T follicular helper cell (primary cell): ENCODE measurements around the gene RAB35.

Experiments used
- DNase-seq: peaks from one replicate; pipeline ENCODE4 v3.0.0-alpha.2; 2020; ENCODE audit warnings: low read depth

Gene RAB35

DNA sequence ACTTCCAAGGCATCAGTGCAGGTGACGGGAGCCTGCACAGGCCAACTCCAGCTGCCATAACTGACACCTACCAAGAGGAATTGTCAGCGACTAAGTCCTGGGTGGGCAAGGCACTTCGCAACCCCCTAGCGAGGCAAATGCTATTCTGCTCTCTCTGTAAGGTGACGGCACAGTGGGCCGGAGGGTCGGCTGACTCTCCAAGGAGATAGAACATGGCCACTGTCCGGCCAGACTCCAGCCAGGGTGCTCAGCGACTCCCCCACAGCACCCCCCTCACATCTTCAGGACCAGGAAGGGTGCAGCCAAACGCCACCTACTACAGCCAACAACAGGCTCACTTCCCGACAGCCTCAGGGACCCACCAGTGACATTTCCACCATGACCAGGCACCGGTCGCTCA lies 13.2 kb downstream of the RAB35 start:
- no peak for DNase-seq

DNA sequence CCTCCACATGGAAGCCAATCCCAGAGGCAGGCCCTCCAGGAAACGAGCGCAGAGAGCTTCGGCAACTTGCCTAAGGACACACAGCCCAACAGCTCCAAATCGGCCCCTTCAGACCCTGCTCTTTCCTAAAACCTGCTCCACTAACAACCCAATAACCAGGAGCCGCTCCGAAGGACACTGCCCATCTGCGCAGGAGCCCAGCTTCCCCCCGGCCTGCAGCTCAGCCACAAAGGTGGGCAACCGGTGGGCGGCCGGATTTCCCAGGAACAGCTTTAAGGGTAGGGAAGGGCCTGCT lies 13.6 kb downstream of the RAB35 start:
- DNase-seq = no peak

DNA sequence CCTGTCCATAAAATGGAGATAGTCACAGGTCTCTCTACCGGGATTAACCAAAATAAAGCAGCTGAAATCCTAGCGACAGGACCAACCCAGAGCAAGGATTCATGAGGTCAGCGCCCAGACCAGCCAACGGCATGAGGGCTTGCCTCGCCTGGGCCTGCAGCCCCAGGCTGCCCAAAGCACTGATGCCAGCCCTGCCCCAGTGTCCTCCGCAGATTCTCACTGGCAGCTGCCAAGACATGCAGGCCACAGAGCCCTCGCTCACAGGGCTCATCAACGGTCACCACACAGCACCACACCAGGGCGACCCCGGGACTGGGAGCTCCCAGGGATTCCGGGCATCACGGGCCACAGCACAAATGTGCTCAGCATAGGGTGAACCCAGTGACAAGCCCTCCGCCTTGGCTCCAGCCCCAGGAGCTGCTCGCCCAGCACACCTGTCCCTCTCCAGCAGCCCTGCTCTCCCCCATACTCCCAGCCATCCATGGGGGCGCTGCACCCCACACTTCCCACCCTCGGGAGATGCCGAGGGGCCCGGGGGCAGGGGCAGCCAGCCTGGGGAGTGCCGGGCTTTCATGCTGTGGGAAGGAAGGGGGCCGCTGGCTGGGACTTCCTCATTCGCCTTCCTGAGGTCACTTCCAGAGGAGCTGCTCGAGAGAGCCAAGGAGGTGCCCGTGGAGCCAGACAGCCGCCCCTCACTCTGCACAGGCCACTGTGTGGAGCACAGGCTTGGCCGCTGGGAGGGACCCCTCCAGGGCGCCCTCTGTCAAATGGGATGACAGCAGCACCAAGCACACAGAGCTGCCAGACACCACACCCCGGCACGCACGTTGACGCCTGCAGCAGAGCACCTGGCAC lies 14.1 kb downstream of the RAB35 start:
- no peak for DNase-seq

DNA sequence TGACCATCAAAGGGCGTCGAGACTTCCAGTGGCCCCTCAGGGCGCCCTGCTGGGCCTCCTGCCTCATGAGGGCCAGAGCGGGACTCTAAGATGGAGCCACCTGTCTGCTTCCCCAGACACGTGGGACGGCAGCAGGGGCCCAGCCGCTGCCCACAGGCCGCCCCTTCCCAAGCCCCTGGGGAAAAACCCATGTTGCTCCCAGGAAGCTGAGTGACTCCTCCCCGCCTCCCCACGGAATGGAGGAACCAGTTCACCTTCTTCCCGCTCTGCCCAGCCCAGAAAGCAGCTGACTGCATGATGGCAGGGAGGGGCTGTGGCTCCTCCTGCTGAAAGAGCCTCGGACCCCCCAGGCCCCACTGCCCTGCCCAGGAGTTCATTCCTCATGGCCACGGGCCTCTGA lies 14.9 kb downstream of the RAB35 start:
- DNase-seq = no peak

DNA sequence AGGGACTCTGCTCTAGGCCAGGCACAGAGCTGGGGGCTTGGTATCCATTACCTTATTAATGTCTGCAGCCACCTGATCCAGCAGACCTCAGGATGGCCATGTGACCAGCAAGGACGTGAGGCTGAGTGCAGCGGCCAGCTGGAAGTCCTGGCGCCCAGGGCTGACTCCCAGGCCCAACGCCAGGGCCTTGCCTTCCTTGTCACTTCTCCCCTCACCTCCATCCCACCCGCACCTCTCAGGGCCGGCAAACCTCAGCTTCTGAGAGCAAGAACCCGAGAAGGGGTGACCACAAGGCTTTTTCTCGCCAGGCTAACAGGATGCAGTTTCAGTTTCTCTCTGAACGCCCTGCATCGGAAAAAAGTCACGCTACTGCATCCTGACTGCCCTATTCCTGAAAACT lies 15.4 kb downstream of the RAB35 start:
- DNase-seq = no peak

DNA sequence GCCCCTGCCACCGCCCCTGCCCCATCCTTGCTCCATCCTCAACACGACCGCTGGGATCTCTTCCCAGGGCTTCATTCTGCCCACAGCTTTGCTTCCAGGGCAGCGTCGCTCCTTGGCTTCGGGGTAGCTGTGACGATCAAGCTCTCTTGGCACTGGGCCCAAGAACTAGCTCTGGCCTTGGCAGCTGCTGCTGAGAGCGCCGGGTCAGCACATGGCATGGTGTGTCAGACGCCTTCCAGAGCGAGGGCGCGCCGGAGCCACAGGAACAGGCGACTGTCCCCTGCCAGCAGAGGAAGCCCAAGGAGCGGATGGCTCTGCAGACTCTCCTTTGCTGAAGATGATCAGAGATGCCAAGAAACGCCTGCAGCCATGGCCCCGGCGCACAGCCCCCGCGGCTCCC lies 15.9 kb downstream of the RAB35 start:
- DNase-seq = no peak

DNA sequence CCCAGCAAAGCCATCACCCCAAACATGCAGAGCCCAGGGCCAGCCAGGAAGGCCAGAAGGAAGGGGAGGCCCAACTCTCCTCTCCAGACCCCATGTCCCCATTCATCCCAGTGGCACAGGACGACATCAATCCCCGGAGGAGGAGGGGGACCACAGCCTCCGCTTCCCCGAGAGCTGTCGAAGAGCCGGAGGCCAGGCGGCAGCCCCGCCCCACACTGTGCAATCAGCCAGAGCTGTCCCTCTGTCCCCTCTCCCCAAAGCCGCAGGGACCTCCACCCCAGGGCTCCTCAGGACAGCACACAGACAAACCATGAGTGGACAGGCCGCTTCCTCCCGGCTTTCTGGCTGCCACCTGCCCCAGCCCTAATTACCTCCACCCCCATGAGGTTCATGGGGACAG lies 16.8 kb downstream of the RAB35 start:
- no peak for DNase-seq

DNA sequence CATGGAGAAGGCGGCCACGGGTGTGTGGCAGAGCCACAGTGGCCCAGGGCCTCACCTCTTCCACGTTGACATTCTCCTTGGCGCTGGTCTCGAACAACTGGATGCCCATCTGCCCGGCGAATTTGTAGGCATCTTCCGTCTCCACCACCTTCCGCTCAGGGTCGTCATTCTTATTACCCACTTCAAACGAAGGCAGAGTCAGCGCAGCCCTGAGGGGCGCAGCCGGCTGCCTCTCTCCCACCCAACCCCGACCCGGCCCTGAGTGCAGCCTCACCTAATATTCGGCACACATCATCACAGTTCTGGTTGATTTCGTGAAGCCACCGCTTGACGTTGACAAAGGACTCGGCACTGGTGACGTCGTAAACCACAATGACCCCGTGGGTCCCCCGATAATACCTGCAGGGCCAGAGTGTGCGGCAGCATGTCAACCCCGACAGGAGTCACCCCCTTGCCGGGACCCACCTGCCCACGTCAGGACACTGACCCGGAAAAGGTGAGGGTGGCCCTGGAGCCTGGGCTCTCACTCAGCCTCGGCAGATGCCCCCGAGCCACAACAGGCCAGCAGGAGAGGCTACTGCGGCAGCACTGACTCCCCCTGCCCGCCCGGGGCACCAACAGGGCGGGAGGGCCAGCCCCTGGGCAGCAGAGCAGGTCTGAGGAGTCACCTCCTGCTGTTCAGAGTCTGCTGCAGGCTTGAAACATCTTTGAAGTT lies 17.6 kb downstream of the RAB35 start:
- DNase-seq = no peak

DNA sequence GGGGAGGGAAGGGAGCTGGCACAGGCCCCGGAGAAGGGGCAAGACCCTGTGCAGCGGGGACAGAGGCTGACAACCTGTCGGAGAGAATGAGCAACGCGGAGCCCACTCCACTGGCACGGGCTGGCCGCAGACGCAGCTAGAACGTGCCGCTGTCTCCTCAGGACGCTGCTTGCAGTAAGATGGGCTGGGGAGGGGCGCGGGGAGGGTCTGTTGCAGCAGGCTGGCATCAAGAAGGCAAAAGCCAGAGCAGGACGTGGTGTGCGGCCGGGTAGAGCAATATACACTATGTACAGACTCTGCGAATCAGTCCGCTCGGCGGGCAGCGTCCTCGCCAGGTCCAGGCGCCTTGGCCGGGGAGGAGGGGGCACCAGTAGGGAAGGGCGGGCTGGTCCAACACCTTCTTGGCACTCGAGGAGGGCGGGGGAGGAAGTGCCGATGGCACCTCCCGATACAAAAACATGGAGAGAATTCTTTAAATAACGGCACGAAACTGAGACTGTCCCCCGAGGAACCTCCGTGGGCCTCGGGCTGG lies 19.8 kb downstream of the RAB35 start:
- no peak for DNase-seq

DNA sequence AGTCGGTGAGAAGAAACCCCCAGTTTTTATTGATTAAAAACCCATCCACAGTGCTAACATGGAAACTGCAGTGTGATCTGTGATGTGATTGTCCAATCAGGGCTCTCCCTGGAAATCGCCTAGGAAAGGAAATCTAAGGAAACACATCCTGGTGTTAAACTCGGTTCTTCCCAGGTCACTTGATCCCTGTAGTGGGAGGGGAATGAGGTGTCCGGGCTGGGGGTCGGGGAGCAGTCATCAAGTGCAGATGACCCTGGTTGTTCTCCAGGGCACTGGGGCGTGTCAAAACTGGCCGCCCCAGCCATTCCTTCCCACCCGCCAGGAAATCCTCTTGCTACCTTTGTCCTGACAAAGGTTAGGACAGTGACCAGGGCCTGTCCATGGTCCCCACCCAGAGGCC lies 20.8 kb downstream of the RAB35 start:
- DNase-seq = no peak

DNA sequence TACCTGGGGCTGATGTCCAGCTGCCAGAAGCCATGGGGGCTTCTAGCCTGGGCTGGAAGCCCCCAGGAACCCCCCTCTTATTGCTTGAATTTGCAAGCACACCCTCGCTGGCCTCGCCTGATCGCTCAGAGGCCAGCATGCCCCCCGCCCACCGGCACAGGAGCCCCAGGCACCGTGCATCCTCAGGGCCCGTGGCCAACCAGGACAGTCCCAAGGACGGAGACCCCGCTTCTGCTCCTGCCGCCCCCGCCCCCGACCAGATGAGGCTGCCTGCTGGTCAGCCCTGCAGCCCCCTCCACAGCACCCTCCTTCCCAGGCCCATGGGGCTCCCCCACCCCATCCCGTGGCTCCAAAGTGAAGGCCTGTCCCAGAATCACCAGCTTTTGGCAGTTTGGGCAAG lies 21.2 kb downstream of the RAB35 start:
- DNase-seq = no peak

DNA sequence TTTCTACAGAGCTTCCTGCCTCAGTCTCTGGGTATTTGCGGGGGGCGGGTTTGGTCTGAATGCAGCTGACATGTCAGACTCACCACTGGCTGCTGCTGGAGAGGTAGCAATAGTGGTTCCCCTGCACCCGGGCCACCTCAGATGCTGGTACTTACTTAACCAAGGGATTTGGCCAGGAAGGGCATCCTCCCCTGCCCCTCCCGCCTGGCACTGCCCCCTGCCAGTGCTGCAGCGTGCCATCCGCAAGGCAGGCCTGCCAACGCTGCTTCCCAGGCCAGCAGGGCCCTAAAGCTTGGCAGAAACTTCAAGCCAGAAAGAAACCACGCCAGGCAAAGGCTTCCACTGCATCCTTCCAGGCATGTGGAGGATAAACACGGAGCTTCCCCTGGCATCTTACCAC lies 22.1 kb downstream of the RAB35 start:
- no peak for DNase-seq

DNA sequence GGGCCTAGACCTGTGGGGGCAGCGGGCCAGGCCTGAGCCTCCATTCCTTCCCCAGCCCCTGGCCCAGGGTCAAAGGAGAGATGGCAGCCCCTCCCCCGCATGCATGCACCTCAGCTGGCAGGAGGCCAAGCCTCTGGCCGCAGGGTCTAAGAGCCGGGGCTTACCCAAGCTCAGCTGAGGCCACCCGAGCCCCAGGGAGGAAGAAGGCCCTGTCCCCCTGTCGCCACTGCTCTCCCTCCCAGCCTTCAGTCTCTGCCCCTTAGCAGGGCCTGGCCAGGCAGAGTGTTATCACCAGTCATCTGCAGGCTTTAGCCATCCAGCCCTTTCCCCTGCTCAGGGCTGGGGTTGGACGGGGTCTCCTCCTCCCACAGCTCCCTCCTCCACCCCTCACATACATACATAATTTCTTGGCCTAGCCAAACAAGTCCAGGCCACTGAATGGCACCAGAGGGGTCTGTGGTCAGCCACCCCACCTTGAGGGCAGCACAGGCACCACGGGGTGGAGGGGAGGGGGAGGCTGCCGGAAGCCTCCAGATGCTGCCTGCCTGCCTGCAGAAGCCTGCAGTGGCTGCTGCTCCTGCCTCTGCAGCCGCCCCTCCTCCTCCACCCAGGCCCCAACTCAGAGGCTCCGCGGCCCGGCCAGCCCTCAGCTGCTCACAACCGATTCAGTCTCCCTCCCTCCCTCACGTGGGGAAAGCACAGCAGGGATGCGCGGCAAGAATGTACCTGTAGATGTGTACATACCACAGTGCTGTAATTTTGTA lies 22.8 kb downstream of the RAB35 start:
- no peak for DNase-seq

DNA sequence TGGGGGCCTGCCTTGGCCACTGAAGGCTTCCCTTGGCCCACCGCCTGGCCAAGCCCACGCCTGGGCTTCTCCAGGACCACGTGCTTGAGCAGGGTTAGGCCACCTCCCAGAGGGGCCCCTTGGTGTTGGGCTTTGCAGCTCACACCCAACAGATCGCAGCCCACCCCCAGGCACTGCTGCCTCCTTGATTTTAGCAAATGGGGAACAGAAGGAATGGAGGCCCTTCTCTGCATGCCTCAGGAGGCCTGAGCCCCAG lies 23.3 kb downstream of the RAB35 start:
- DNase-seq = no peak

DNA sequence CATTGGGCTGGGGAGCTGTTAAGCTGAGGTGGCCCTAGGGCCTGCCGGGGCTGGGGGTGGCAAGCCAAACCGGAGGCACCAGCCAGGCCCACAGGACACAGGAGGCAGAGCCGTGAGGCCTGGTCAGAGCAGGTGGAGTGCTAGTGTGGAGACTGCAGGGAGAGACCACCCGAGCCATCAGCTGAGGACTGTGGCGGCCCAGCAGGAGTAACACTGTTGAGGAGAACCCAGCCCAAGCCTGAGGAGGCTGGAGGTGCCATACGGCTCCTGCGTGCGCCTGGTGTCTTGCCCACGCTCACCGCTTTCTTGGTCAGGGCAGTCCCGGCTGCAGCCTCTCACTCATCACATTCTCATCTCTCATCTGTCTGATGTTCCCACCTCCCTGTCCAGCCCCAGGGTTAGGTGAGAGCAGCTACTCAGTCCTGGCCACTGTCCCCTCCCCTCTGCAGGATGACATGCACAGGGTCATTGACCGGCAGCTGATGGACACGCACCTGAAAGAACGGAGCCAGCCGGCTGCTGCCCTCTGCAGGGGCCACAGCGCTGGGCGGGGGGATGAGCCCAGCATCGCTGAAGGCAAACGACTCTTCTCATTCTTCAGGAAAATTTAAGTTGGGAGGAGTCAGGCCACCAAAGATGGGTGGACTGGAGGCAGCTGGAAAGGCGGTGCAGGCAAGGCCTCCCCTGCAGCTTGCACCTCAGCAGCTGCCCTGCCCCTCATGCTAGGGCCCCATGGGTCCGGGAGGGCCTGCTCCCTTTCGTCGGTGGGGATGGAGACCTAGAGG lies 23.8 kb downstream of the RAB35 start:
- no peak for DNase-seq

DNA sequence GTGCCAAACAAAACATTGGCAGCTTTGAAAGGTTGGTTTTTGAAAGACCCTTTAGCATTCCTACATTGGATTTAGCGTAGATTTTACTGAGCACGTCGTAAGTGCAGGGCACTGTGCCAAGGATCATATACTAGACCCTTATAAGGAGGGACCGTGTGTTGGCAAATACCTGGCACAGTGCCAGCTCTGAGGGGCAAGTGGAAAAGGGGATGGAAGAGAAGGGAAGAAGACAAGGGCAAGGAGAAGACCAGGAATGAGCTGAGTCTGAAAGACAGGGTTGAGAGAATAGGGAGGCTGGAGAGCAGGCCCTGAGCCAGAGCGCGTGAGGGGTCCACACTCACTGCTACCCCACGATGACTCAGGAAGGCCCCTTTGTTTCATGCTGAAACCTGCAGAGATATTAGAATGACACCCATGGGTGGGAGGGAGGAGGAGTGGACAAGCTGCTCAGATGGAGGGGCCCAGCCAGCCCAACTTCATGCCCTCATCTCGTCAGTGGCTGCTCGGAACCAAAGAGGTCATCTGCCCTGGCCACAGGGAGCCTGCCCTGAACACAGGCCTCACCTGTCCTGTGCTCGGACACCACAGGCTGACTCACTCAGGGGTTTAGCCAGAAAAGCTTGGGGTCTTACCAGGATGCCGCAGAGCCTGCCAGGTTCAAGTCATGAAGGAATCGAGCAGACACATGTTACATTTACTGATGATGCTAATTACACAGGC lies 25.0 kb downstream of the RAB35 start:
- no peak for DNase-seq

DNA sequence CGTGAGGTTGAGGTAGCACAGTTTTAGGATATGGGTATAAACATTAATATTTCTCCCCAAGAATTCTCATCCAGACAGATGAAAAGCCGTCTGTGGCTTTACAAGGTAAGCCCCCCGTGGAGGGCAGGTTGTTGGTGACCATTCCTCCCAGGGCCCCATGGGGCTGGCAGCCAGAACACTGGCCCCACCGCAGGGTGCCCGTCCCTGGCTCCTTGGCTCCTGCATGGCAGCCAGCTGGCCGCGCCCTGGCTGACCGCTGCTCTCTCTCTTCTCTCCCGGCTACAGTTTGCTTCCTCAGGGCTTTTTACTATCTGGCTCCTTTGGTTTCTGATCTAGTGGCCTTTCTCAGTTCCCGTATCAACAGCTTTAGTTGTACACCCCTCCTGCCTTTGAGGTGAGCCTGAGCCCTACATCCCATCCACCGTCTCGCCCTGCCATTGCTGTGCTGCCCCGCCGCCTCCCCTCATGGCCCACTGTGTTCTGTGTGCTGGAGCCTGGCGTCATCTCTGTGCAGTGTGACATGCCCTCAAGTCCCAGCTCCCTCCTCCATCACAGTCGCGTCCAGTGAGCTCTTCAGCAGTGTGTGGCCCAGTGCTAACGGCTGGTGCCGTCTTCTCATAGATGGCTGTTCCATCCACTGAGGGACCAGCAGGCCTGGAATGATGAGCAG lies 25.8 kb downstream of the RAB35 start:
- no peak for DNase-seq

DNA sequence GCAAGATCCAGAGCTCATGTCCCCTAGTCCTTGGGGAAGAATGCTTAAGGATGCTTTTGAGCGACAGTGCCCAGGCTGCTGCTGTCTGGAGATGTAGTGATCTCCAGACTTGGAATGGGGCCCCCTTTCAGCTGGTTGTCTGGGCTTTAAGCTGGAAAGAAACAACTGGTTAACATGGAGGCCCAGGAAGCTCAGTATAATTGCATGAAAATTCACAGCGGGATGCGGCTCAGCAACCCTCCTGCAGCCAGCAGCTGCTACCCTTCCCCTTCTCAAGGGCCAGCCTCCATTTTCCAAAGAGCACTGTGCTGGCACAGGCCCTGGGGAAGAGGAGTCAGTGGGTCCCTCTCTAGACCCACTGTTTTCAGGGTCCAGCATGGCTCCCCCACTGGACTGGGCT lies 26.3 kb downstream of the RAB35 start:
- no peak for DNase-seq

DNA sequence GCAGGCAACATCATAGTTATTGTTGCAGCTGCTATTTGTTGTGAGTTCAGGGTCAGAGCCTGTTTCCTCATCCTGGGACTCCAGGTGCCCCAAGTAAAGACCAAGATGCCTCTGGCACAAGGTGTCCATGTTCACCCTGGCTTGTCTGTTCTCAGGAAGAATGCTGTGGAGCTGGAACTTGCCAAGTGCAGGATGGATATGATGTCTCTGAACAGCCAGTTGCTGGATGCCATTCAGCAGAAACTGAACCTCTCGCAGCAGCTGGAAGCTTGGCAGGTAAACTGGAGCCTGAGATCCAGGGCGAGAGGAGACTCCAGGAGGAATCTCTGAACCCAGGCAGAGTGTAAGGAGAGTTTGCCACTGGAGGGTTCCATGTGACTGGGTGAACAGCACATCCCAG lies 26.8 kb downstream of the RAB35 start:
- no peak for DNase-seq

DNA sequence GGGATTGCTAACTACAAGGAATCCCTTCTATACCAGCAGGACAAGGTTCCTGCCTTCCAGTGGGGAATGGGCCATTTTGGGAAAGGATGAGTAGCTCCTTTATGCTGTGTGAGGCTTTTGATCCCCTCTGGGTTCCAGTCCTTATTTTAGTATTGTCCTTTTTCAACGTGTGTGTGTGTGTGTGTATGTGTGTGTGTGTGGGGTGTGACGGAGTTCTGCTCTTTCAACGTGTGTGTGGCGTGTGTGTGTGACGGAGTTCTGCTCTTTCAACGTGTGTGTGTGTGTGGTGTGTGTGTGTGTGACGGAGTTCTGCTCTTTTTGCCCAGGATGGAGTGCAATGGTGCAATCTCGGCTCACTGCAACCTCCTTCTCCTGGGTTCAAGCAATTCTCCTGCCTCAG lies 27.4 kb downstream of the RAB35 start:
- DNase-seq = no peak
